Endothelial cell (in vitro differentiated cells): ENCODE data around the gene PCDHGA1. TPM values are rescaled to one million over a fixed set of nuclear protein-coding genes. Genes with fewer than 3 reads are reported as not detected.

ENCODE experiments used
- DNase-seq: peaks from one replicate; pipeline ENCODE4 v3.0.0; 2021; ENCODE audit warnings: low spot score
- H3K27ac Mint-ChIP-seq: one replicate; pipeline ENCODE4 v1.8.0; 2021; ENCODE audit warnings: mixed read lengths, inconsistent platforms; ENCODE audit not compliant: unreplicated experiment
- H3K27me3 Mint-ChIP-seq: one replicate; pipeline ENCODE4 v1.8.0; 2021; ENCODE audit warnings: mild to moderate bottlenecking, moderate library complexity, mixed read lengths, inconsistent platforms; ENCODE audit not compliant: unreplicated experiment
- H3K36me3 Mint-ChIP-seq: one replicate; pipeline ENCODE4 v1.8.0; 2021; ENCODE audit warnings: mild to moderate bottlenecking, low read depth, mixed read lengths, inconsistent platforms; ENCODE audit not compliant: unreplicated experiment
- H3K4me1 Mint-ChIP-seq: one replicate; pipeline ENCODE4 v1.8.0; 2021; ENCODE audit warnings: mild to moderate bottlenecking, mixed read lengths, inconsistent platforms; ENCODE audit not compliant: unreplicated experiment
- H3K4me3 Mint-ChIP-seq: one replicate; pipeline ENCODE4 v1.8.0; 2021; ENCODE audit warnings: mild to moderate bottlenecking, mixed read lengths, inconsistent platforms; ENCODE audit not compliant: unreplicated experiment
- H3K9me3 Mint-ChIP-seq: one replicate; pipeline ENCODE4 v1.8.0; 2021; ENCODE audit warnings: mixed read lengths, inconsistent platforms; ENCODE audit not compliant: unreplicated experiment
- total RNA-seq: library from RNA; stranded (reverse); fragmentation: NEBNext Ultra II Directional; extraction: Animal tissue kit (Norgen Biotek cat#: 25700); gene quantifications from one replicate; pipeline ENCODE4 v1.2.1, GENCODE V29; 2021; ENCODE audit not compliant: unreplicated experiment
- TF ChIP-seq, protein P1 (sequence below): fragments of 200-600 bp; sonication (generic); IDR thresholded peaks from one replicate; pipeline ENCODE4 v1.5.0; 2021; ENCODE audit warnings: antibody characterized with exemption; ENCODE audit not compliant: unreplicated experiment

The PCDHGA1 gene
- total RNA-seq, 1 donor from 2014 or later = 1.4 TPM

DNA sequence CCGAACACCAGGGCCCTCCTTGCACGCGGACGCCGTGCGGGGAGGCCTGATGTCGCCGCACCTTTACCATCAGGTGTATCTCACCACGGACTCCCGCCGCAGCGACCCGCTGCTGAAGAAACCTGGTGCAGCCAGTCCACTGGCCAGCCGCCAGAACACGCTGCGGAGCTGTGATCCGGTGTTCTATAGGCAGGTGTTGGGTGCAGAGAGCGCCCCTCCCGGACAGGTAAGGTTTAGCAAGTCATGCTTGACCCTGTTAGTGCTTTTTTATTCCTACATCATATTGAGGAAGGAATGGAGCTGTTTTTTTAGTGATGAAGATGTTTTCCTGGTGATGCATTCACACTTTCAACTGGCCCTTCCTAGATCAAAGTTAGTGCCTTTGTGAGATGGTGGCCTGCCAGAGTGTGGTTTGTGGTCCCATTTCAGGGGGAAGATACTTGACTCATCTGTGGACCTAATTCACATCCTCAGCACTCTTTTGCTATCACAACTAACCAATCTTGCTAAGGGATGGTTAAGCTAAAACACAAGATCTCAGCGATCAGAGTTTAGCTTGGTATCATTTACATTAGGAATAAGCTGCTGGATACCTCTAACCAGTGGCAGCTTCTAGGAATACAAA, 148.1 kb downstream of the PCDHGA1 start:
- Mint-ChIP-seq H3K4me3 (no peak overlapping the region), H3K4me1 (peaks cover 37% of the 10 kb centered on the region), H3K36me3 (peaks cover 32% of the 10 kb centered on the region), H3K27ac (no peak overlapping the region), H3K27me3 (peaks cover 5% of the 10 kb centered on the region), H3K9me3 (no peaks in the 10 kb centered on the region)
- TF ChIP-seq, protein P1, sequence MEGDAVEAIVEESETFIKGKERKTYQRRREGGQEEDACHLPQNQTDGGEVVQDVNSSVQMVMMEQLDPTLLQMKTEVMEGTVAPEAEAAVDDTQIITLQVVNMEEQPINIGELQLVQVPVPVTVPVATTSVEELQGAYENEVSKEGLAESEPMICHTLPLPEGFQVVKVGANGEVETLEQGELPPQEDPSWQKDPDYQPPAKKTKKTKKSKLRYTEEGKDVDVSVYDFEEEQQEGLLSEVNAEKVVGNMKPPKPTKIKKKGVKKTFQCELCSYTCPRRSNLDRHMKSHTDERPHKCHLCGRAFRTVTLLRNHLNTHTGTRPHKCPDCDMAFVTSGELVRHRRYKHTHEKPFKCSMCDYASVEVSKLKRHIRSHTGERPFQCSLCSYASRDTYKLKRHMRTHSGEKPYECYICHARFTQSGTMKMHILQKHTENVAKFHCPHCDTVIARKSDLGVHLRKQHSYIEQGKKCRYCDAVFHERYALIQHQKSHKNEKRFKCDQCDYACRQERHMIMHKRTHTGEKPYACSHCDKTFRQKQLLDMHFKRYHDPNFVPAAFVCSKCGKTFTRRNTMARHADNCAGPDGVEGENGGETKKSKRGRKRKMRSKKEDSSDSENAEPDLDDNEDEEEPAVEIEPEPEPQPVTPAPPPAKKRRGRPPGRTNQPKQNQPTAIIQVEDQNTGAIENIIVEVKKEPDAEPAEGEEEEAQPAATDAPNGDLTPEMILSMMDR = peak; percentile 20
- no peak for DNase-seq

DNA sequence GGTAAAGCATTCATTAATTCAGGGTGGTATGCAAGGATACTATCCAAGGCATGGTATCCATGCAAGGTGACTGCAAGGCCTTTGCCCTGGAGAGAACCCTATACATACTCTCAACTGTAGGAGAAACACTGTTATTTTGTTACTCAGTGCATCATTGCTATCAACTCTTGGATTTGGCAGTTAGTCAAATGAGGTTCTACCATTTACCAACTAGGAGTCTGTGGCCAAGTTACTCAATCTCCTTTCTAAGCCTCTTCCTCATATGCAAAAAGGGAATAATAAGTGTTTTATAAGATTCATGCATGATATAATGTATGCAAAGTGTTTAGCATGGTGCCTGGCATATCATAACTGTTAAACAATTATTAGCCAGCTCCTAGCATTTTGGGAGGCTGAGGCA, 149.5 kb downstream of the PCDHGA1 start:
- Mint-ChIP-seq H3K4me1 (peaks cover 49% of the 10 kb centered on the region), H3K4me3 (no peak overlapping the region), H3K9me3 (no peaks in the 10 kb centered on the region), H3K27me3 (peaks cover 6% of the 10 kb centered on the region), H3K36me3 (peaks cover 32% of the 10 kb centered on the region), H3K27ac (no peak overlapping the region)
- TF ChIP-seq, protein P1 = no peak
- no peak for DNase-seq

- DNase-seq = no peak
- peaks cover 9% of the 10 kb centered on the region for H3K27me3 Mint-ChIP-seq
- H3K36me3 Mint-ChIP-seq = peaks cover 40% of the 10 kb centered on the region
- H3K4me1 Mint-ChIP-seq = peaks cover 44% of the 10 kb centered on the region
- H3K9me3 Mint-ChIP-seq = no peaks in the 10 kb centered on the region
- TF ChIP-seq, protein P1 = no peak
- H3K4me3 Mint-ChIP-seq = peak overlapping the region; percentile 76
- H3K27ac Mint-ChIP-seq = peak overlapping the region; percentile 76
These were observed 153.6 kb downstream of the PCDHGA1 start for GRCh38 chr5:141483902-141484301.

DNA sequence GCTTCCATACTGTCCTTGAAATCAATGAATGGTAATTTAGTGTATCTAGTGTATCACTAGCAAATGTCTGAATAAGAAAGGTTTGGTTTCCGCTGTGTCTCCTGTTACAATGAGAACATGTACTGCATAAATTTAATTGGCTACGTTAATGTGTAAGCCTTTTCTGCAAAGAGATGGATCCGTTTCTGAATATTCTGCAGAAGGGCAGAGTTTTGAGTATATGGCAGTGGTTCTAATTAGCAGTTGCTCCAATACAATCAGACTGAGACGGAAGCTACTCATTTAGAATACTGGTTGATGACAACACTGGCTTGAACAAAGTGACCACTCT, 154.0 kb downstream of the PCDHGA1 start:
- peak overlapping the region; percentile 76 for H3K27ac Mint-ChIP-seq
- no peaks in the 10 kb centered on the region for H3K9me3 Mint-ChIP-seq
- H3K4me1 Mint-ChIP-seq = peaks cover 44% of the 10 kb centered on the region
- TF ChIP-seq, protein P1 = no peak
- peak overlapping the region; percentile 76 for H3K4me3 Mint-ChIP-seq
- H3K36me3 Mint-ChIP-seq = peaks cover 42% of the 10 kb centered on the region
- H3K27me3 Mint-ChIP-seq = peaks cover 9% of the 10 kb centered on the region
- no peak for DNase-seq

DNA sequence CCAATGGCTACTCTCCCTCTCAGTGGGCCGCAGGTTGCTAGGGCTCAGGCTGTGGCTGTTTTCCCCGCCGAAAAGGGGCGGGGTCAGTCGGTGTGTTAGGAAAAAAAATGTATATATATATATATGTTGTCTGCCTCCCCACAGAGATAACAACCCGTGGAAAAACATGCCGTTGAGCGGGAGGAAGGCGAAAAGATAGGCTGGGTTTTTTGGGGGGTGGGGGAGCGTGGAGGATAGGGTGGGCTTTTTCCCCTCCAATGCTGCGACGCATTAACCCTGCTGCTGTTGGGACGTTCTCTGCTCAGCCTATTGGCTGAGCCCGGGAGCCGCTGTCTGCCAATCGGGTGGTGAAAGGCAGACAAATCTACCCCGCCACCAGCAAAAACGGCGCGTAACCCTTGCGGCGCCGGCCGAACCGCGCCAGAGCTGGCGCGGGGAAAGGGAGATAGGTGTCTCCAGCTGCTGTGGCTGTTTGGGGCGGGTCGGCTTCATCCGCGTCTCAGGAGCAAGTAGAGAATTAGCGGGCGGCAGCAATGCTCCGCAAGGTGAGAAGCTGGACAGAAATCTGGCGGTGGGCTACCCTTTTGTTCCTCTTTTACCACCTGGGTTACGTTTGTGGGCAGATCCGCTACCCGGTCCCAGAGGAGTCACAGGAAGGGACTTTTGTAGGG, 154.5 kb downstream of the PCDHGA1 start, which contains the start of gene PCDHGC4:
TSS of gene PCDHGC4 (plus strand) at position 390 of the 671 bp plus-strand sequence. CDS start at position 534, 144 bp downstream.
- H3K4me1 Mint-ChIP-seq = peaks cover 44% of the 10 kb centered on the region
- peak within 1 kb of the TSS; percentile 76 for H3K4me3 Mint-ChIP-seq
- peak; percentile 64 for DNase-seq
- H3K27ac Mint-ChIP-seq = peak within 1 kb of the TSS; percentile 76
- H3K27me3 Mint-ChIP-seq = peaks cover 9% of the 10 kb centered on the region
- no peaks in the 10 kb centered on the region for H3K9me3 Mint-ChIP-seq
- H3K36me3 Mint-ChIP-seq = peaks cover 45% of the 10 kb centered on the region
- TF ChIP-seq, protein P1 = no peak
